NCI-H1417 (cell line): ENCODE measurements around the gene UCHL3.

ENCODE experiments used
- DNase-seq, 3 experiments: peaks; one replicate each; lab custom pipeline; 2025; lab: John Stamatoyannopoulos, UW

The UCHL3 gene

GRCh38 chr13:75547917-75548316, 1.7 kb upstream of the UCHL3 start:
- DNase-seq: no peak

- DNase-seq: peak; percentile 64 to 78 (median 68)
These were observed 572 bp downstream of the UCHL3 start for GRCh38 chr13:75550159-75550567.

- no peak for DNase-seq
These were observed 4.9 kb downstream of the UCHL3 start for GRCh38 chr13:75554464-75554863.

- no peak for DNase-seq
These were observed 5.4 kb downstream of the UCHL3 start for GRCh38 chr13:75554981-75555380.

- DNase-seq: no peak
These were observed 6.2 kb downstream of the UCHL3 start for GRCh38 chr13:75555836-75556235.

- DNase-seq: no peak
These were observed 7.4 kb downstream of the UCHL3 start for GRCh38 chr13:75556961-75557360.

GRCh38 chr13:75558145-75558840, 8.7 kb downstream of the UCHL3 start:
- no peak for DNase-seq

GRCh38 chr13:75566658-75567057, 17.1 kb downstream of the UCHL3 start:
- peak in 1 of 3 experiments; percentile 43 for DNase-seq

- no peak for DNase-seq
These were observed 20.0 kb downstream of the UCHL3 start for GRCh38 chr13:75569576-75569975.

GRCh38 chr13:75579529-75579928, 29.9 kb downstream of the UCHL3 start:
- no peak for DNase-seq

- DNase-seq: peak in 1 of 3 experiments; percentile 52
These were observed 32.5 kb downstream of the UCHL3 start for GRCh38 chr13:75581874-75582640.

- DNase-seq: no peak
These were observed 33.5 kb downstream of the UCHL3 start for GRCh38 chr13:75583091-75583490.

GRCh38 chr13:75585153-75585552, 35.6 kb downstream of the UCHL3 start:
- DNase-seq: no peak

- DNase-seq: peak in 1 of 3 experiments; percentile 38
These were observed 38.1 kb downstream of the UCHL3 start for GRCh38 chr13:75587679-75588078.

- no peak for DNase-seq
These were observed 47.1 kb downstream of the UCHL3 start for GRCh38 chr13:75596657-75597182.

- no peak for DNase-seq
These were observed 50.8 kb downstream of the UCHL3 start for GRCh38 chr13:75600371-75600770.

- DNase-seq: peak in 1 of 3 experiments; percentile 14
These were observed 53.4 kb downstream of the UCHL3 start for GRCh38 chr13:75603038-75603437.

- DNase-seq: no peak
These were observed 57.9 kb downstream of the UCHL3 start for GRCh38 chr13:75607447-75607846.

- no peak for DNase-seq
These were observed 60.9 kb downstream of the UCHL3 start for GRCh38 chr13:75610466-75610865.

GRCh38 chr13:75612354-75612753, 62.8 kb downstream of the UCHL3 start:
- DNase-seq: no peak

- no peak for DNase-seq
These were observed 67.6 kb downstream of the UCHL3 start for GRCh38 chr13:75617230-75617629.

GRCh38 chr13:75618308-75618707, 68.7 kb downstream of the UCHL3 start:
- DNase-seq: no peak

GRCh38 chr13:75620020-75620419, 70.4 kb downstream of the UCHL3 start:
- no peak for DNase-seq
